ENCODE results near the gene KIAA1549. TPM values are rescaled to one million over a fixed set of nuclear protein-coding genes. Genes with fewer than 3 reads are reported as not detected.
"Not testable (repeated sequence)": the region's sequence is repeated elsewhere in the genome, so short reads cannot be mapped to it uniquely, and the experiment has no call there.

KIAA1549 gene
- total and polyA plus RNA-seq, 3 donors from 2014 or later = 4.4 to 8.0 (median 7.4) TPM

GRCh38 chr7:138821912-138822311 lies 159.3 kb downstream of the KIAA1549 start:
- H3K27ac ChIP-seq = no peak overlapping the region
- no peaks in the 10 kb centered on the region for H3K27me3 ChIP-seq
- H3K9me3 ChIP-seq = no peaks in the 10 kb centered on the region
- no peak for DNase-seq
- intact Hi-C loops (cut with DNase I; ENCODE audit: low total_unique reads) = no loop called here
- 89 to 90% methylated on average over 7 of the region's 7 CpGs for WGBS, 2 donors
- no peaks in the 10 kb centered on the region for H3K4me1 ChIP-seq
- no peak overlapping the region for H3K4me3 ChIP-seq
- H3K36me3 ChIP-seq (ENCODE audit: low read depth, missing control alignments) = no peaks in the 10 kb centered on the region
- no peak for TF ChIP-seq CTCF (IDR thresholded peaks at IDR 0.05)
- no peak for TF ChIP-seq POLR2A (IDR thresholded peaks at IDR 0.05)

- H3K9me3 ChIP-seq = no peaks in the 10 kb centered on the region
- H3K27ac ChIP-seq = no peak overlapping the region
- no peak for DNase-seq
- no peaks in the 10 kb centered on the region for H3K27me3 ChIP-seq
- WGBS, 2 donors = 69 to 72% methylated on average over 3 of the region's 3 CpGs
- no peaks in the 10 kb centered on the region for H3K36me3 ChIP-seq (ENCODE audit: low read depth, missing control alignments)
- intact Hi-C loops (cut with DNase I; ENCODE audit: low total_unique reads) = no loop called here
- TF ChIP-seq CTCF (IDR thresholded peaks at IDR 0.05) (no peak), POLR2A (IDR thresholded peaks at IDR 0.05) (no peak)
- H3K4me1 ChIP-seq = no peaks in the 10 kb centered on the region
- no peak overlapping the region for H3K4me3 ChIP-seq
These were observed 161.6 kb downstream of the KIAA1549 start for GRCh38 chr7:138819625-138820024.

GRCh38 chr7:138816650-138817049 lies 164.5 kb downstream of the KIAA1549 start:
- H3K4me1 ChIP-seq = no peaks in the 10 kb centered on the region
- 82 to 88% methylated on average over 1 of the region's 1 CpG for WGBS, 2 donors
- no peak for DNase-seq
- no peak overlapping the region for H3K27ac ChIP-seq
- H3K36me3 ChIP-seq (ENCODE audit: low read depth, missing control alignments) = no peaks in the 10 kb centered on the region
- no peaks in the 10 kb centered on the region for H3K9me3 ChIP-seq
- no peaks in the 10 kb centered on the region for H3K27me3 ChIP-seq
- intact Hi-C loops (cut with DNase I; ENCODE audit: low total_unique reads) = no loop called here
- TF ChIP-seq POLR2A (IDR thresholded peaks at IDR 0.05) (no peak), CTCF (IDR thresholded peaks at IDR 0.05) (no peak)
- no peak overlapping the region for H3K4me3 ChIP-seq

GRCh38 chr7:138814816-138815332 lies 166.3 kb downstream of the KIAA1549 start:
- H3K27ac ChIP-seq = no peak overlapping the region
- no peaks in the 10 kb centered on the region for H3K9me3 ChIP-seq
- no peaks in the 10 kb centered on the region for H3K36me3 ChIP-seq (ENCODE audit: low read depth, missing control alignments)
- 84 to 91% methylated on average over 1 of the region's 1 CpG for WGBS, 2 donors
- no peaks in the 10 kb centered on the region for H3K27me3 ChIP-seq
- H3K4me3 ChIP-seq = no peak overlapping the region
- no peak for DNase-seq
- intact Hi-C loops (cut with DNase I; ENCODE audit: low total_unique reads) = no loop called here
- H3K4me1 ChIP-seq = no peaks in the 10 kb centered on the region
- no peak for TF ChIP-seq CTCF (IDR thresholded peaks at IDR 0.05)
- TF ChIP-seq POLR2A (IDR thresholded peaks at IDR 0.05) = no peak

- no peak for DNase-seq
- Histone ChIP-seq H3K27me3 (no peaks in the 10 kb centered on the region), H3K27ac (no peak overlapping the region), H3K36me3 (ENCODE audit: low read depth, missing control alignments) (no peaks in the 10 kb centered on the region), H3K4me3 (no peak overlapping the region), H3K9me3 (no peaks in the 10 kb centered on the region), H3K4me1 (no peaks in the 10 kb centered on the region)
- whole genome bisulfite sequencing, 2 donors = 76 to 78% methylated on average over 2 of the region's 2 CpGs
- TF ChIP-seq CTCF (IDR thresholded peaks at IDR 0.05) (no peak), POLR2A (IDR thresholded peaks at IDR 0.05) (no peak)
- intact Hi-C loops (cut with DNase I; ENCODE audit: low total_unique reads) = no loop called here
These were observed 167.2 kb downstream of the KIAA1549 start for GRCh38 chr7:138813945-138814344.

- H3K4me3 ChIP-seq; H3K27ac ChIP-seq; intact Hi-C loops (cut with DNase I; ENCODE audit: low total_unique reads); H3K9me3 ChIP-seq; H3K4me1 ChIP-seq; H3K27me3 ChIP-seq; DNase-seq; H3K36me3 ChIP-seq (ENCODE audit: low read depth, missing control alignments): not testable (repeated sequence)
- WGBS, 2 donors = 89 to 92% methylated on average over 2 of the region's 2 CpGs
These were observed 169.9 kb downstream of the KIAA1549 start for GRCh38 chr7:138811327-138811726.

Data from testis (tissue), 3 donors.